ENCODE results near the gene FYCO1. TPM values are rescaled to one million over a fixed set of nuclear protein-coding genes. Genes with fewer than 3 reads are reported as not detected.

The FYCO1 gene
- total RNA-seq, 2 experiments from 2014 or later = 9.4 to 15.2 TPM

GRCh38 chr3:45869638-45870037, 126.0 kb downstream of the FYCO1 start:
- intact Hi-C loops (cut with micrococcal nuclease; ENCODE audit: unreplicated experiment) = no loop called here

DNA sequence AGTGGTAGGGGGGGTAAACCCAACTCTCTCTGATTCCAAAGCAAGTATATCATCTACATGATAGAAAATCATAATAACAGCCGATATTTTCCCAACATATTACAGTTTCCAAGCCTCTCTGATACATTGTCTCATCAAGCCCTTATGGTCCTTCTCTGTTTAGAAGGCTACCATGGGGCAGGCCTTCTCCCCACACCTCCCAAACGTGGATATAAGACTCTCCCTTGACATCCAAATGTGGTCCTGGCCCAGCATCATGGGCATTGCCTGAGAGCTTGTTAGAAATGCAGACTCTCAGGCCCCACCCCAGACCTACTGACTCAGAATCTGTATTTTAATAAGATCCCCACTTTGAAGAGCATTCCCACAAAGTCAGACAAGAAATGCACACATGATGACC, 127.0 kb downstream of the FYCO1 start:
- Histone ChIP-seq H2AFZ (ENCODE audit: low read length) (no peak overlapping the region), H3K36me3 (ENCODE audit: insufficient read depth, low read length) (no peaks in the 10 kb centered on the region), H4K20me1 (ENCODE audit: insufficient read depth, low read length) (no peaks in the 10 kb centered on the region), H3K4me2 (ENCODE audit: low read length) (no peak overlapping the region), H3K9me3 (ENCODE audit: low read length) (no peaks in the 10 kb centered on the region), H3K27ac (ENCODE audit: low read depth, low read length, poor library complexity, severe bottlenecking) (no peak overlapping the region), H3K4me3 (ENCODE audit: low read depth, low read length, poor library complexity, severe bottlenecking) (no peak overlapping the region), H3K9me2 (ENCODE audit: insufficient read depth, low read length) (no peaks in the 10 kb centered on the region), H3K4me1 (ENCODE audit: insufficient read depth, low read length, poor library complexity, severe bottlenecking) (no peaks in the 10 kb centered on the region), H3K79me2 (ENCODE audit: insufficient read depth, low read depth, low read length) (no peaks in the 10 kb centered on the region)
- CTCF ChIA-PET (ENCODE audit: unreplicated experiment) = no interaction called here
- BruUV-seq (replicated peaks) = no TSS peak
- intact Hi-C loops (cut with micrococcal nuclease; ENCODE audit: unreplicated experiment) = no loop called here
- no peak for DNase-seq (ENCODE audit: low spot score)
- POLR2A ChIA-PET = interaction anchor here (0.6 kb wide), 1 partner anchor 245 kb away, joined by 3 read pairs; no protein-coding TSS in a partner anchor
- TF ChIP-seq, protein P1, sequence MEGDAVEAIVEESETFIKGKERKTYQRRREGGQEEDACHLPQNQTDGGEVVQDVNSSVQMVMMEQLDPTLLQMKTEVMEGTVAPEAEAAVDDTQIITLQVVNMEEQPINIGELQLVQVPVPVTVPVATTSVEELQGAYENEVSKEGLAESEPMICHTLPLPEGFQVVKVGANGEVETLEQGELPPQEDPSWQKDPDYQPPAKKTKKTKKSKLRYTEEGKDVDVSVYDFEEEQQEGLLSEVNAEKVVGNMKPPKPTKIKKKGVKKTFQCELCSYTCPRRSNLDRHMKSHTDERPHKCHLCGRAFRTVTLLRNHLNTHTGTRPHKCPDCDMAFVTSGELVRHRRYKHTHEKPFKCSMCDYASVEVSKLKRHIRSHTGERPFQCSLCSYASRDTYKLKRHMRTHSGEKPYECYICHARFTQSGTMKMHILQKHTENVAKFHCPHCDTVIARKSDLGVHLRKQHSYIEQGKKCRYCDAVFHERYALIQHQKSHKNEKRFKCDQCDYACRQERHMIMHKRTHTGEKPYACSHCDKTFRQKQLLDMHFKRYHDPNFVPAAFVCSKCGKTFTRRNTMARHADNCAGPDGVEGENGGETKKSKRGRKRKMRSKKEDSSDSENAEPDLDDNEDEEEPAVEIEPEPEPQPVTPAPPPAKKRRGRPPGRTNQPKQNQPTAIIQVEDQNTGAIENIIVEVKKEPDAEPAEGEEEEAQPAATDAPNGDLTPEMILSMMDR (conservative IDR thresholded peaks at IDR 0.05; ENCODE audit: low read length) = no peak
- TF ChIP-seq EZH2phosphoT487 (IDR thresholded peaks at IDR 0.05; ENCODE audit: borderline replicate concordance, low read depth, low read length) = no peak

More at GRCh38 chr3:45869638-45870037, 126.0 kb downstream of the FYCO1 start:
- no peak for TF ChIP-seq EZH2phosphoT487 (IDR thresholded peaks at IDR 0.05; ENCODE audit: borderline replicate concordance, low read depth, low read length)
- Histone ChIP-seq H3K79me2 (ENCODE audit: insufficient read depth, low read depth, low read length) (no peaks in the 10 kb centered on the region), H4K20me1 (ENCODE audit: insufficient read depth, low read length) (no peaks in the 10 kb centered on the region), H3K36me3 (ENCODE audit: insufficient read depth, low read length) (no peaks in the 10 kb centered on the region), H3K9me3 (ENCODE audit: low read length) (no peaks in the 10 kb centered on the region), H3K4me2 (ENCODE audit: low read length) (no peak overlapping the region), H3K9me2 (ENCODE audit: insufficient read depth, low read length) (no peaks in the 10 kb centered on the region), H3K4me1 (ENCODE audit: insufficient read depth, low read length, poor library complexity, severe bottlenecking) (no peaks in the 10 kb centered on the region), H3K4me3 (ENCODE audit: low read depth, low read length, poor library complexity, severe bottlenecking) (no peak overlapping the region), H3K27ac (ENCODE audit: low read depth, low read length, poor library complexity, severe bottlenecking) (no peak overlapping the region), H2AFZ (ENCODE audit: low read length) (no peak overlapping the region)
- BruUV-seq (replicated peaks) = no TSS peak
- CTCF ChIA-PET (ENCODE audit: unreplicated experiment) = no interaction called here
- POLR2A ChIA-PET = no interaction called here
- no peak for DNase-seq (ENCODE audit: low spot score)

GRCh38 chr3:45868213-45868612, 127.4 kb downstream of the FYCO1 start:
- H3K4me3 ChIP-seq (ENCODE audit: low read depth, low read length, poor library complexity, severe bottlenecking) = no peak overlapping the region
- no peak overlapping the region for H3K4me2 ChIP-seq (ENCODE audit: low read length)
- H3K27ac ChIP-seq (ENCODE audit: low read depth, low read length, poor library complexity, severe bottlenecking) = no peak overlapping the region
- H3K36me3 ChIP-seq (ENCODE audit: insufficient read depth, low read length) = no peaks in the 10 kb centered on the region
- H2AFZ ChIP-seq (ENCODE audit: low read length) = no peak overlapping the region
- CTCF ChIA-PET (ENCODE audit: unreplicated experiment) = no interaction called here
- no peaks in the 10 kb centered on the region for H3K4me1 ChIP-seq (ENCODE audit: insufficient read depth, low read length, poor library complexity, severe bottlenecking)
- TF ChIP-seq EZH2phosphoT487 (IDR thresholded peaks at IDR 0.05; ENCODE audit: borderline replicate concordance, low read depth, low read length) = no peak
- TF ChIP-seq, protein P1 (conservative IDR thresholded peaks at IDR 0.05; ENCODE audit: low read length) = no peak
- BruUV-seq (replicated peaks) = no TSS peak
- H4K20me1 ChIP-seq (ENCODE audit: insufficient read depth, low read length) = no peaks in the 10 kb centered on the region
- H3K9me3 ChIP-seq (ENCODE audit: low read length) = no peaks in the 10 kb centered on the region
- POLR2A ChIA-PET = interaction anchor here (0.6 kb wide), 1 partner anchor 245 kb away, joined by 3 read pairs; no protein-coding TSS in a partner anchor
- H3K9me2 ChIP-seq (ENCODE audit: insufficient read depth, low read length) = no peaks in the 10 kb centered on the region
- DNase-seq (ENCODE audit: low spot score) = no peak
- H3K79me2 ChIP-seq (ENCODE audit: insufficient read depth, low read depth, low read length) = no peaks in the 10 kb centered on the region
- intact Hi-C loops (cut with micrococcal nuclease; ENCODE audit: unreplicated experiment) = no loop called here

Small RNAs within 50 kb of the gene (small RNA-seq; reads per million reads assigned to genes)
- gene RF00019 = not detected

Other genes starting within 250 kb of the FYCO1 start
- not detected in 2 replicates for gene SLC6A20, start 199.3 kb downstream of the FYCO1 start, total RNA-seq (2014; rRNA removed; shearing (Covaris generic))
- not detected in 2 replicates for gene SLC6A20, start 199.3 kb downstream of the FYCO1 start, total RNA-seq (2022)
- 3.2 and 4.5 TPM in 2 replicates for gene LZTFL1, start 153.7 kb downstream of the FYCO1 start, total RNA-seq (2014; rRNA removed; shearing (Covaris generic))
- gene LZTFL1, start 153.7 kb downstream of the FYCO1 start, total RNA-seq (2022) = 8.7 and 9.7 TPM in 2 replicates
- gene CCR9, start 109.3 kb downstream of the FYCO1 start, total RNA-seq (2014; rRNA removed; shearing (Covaris generic)) = not detected in 2 replicates
- gene CCR9, start 109.3 kb downstream of the FYCO1 start, total RNA-seq (2022) = 0.32 TPM in 1 of 2 replicates, not detected in the other
- not detected in 2 replicates for gene CXCR6, start 52.4 kb downstream of the FYCO1 start, total RNA-seq (2014; rRNA removed; shearing (Covaris generic))
- gene CXCR6, start 52.4 kb downstream of the FYCO1 start, total RNA-seq (2022) = not detected in 2 replicates
- gene XCR1, start 31.7 kb upstream of the FYCO1 start, total RNA-seq (2014; rRNA removed; shearing (Covaris generic)) = not detected in 2 replicates
- gene XCR1, start 31.7 kb upstream of the FYCO1 start, total RNA-seq (2022) = not detected in 2 replicates
- not detected in 2 replicates for gene CCR1, start 212.5 kb upstream of the FYCO1 start, total RNA-seq (2014; rRNA removed; shearing (Covaris generic))
- not detected in 2 replicates for gene CCR1, start 212.5 kb upstream of the FYCO1 start, total RNA-seq (2022)
- gene CCR3, start 246.6 kb upstream of the FYCO1 start, total RNA-seq (2014; rRNA removed; shearing (Covaris generic)) = not detected in 2 replicates
- not detected in 2 replicates for gene CCR3, start 246.6 kb upstream of the FYCO1 start, total RNA-seq (2022)

Data from OCI-LY7 (cell line).